Measurements from ENCODE around the gene C9orf43. TPM values are rescaled to one million over a fixed set of nuclear protein-coding genes. Genes with fewer than 3 reads are reported as not detected.

The C9orf43 gene
- total and polyA plus RNA-seq, 7 experiments from 2014 or later = 0.41 to 0.97 (median 0.61) TPM

GRCh38 chr9:113390192-113390960, 20.2 kb upstream of the C9orf43 start:
- Histone ChIP-seq H3K36me3 (ENCODE audit: control insufficient read depth in 2 of 3, insufficient read depth in 3 of 3, low read length in 3 of 3) (peaks cover 0 to 68% (median 25%) of the 10 kb centered on the region in 3 experiments), H3K4me1 (ENCODE audit: control insufficient read depth in 2 of 2, insufficient read depth in 2 of 2, low read length in 2 of 2) (no peaks in the 10 kb centered on the region), H3K27ac (ENCODE audit: low read depth, low read length) (no peak overlapping the region), H3K27me3 (ENCODE audit: control insufficient read depth in 2 of 2, insufficient read depth in 2 of 2, low read length in 2 of 2) (no peaks in the 10 kb centered on the region), H3K4me3 (ENCODE audit: low read length) (no peak overlapping the region), H3K9me3 (ENCODE audit: control insufficient read depth in 2 of 3, low read length in 3 of 3) (no peaks in the 10 kb centered on the region)
- DNase-seq (no peak), ATAC-seq (no peak)
- Mint-ChIP-seq H3K27me3 (no peaks in the 10 kb centered on the region), H3K4me3 (no peak overlapping the region), H3K27ac (no peak overlapping the region), H3K4me1 (peaks cover 0 to 5% (median 3%) of the 10 kb centered on the region in 7 donors), H3K36me3 (peaks cover 5 to 53% (median 25%) of the 10 kb centered on the region in 5 donors), H3K9me3 (no peaks in the 10 kb centered on the region)
- ChIA-PET POLR2A (no interaction called here), CTCF (interaction anchor here (1.0 kb wide), 1 partner anchor 116 kb away, joined by 3 read pairs; no protein-coding TSS in a partner anchor)
- intact Hi-C loops (cut with micrococcal nuclease) = no loop called here

GRCh38 chr9:113391917-113392316, 18.6 kb upstream of the C9orf43 start:
- peaks cover 0 to 65% (median 19%) of the 10 kb centered on the region in 3 experiments for H3K36me3 ChIP-seq (ENCODE audit: control insufficient read depth in 2 of 3, insufficient read depth in 3 of 3, low read length in 3 of 3)
- CTCF ChIA-PET = no interaction called here
- no peaks in the 10 kb centered on the region for H3K27me3 ChIP-seq (ENCODE audit: control insufficient read depth in 2 of 2, insufficient read depth in 2 of 2, low read length in 2 of 2)
- ATAC-seq (no peak), DNase-seq (no peak)
- peaks cover 5 to 43% (median 19%) of the 10 kb centered on the region in 5 donors for H3K36me3 Mint-ChIP-seq
- no peak overlapping the region for H3K4me3 Mint-ChIP-seq
- H3K27ac ChIP-seq (ENCODE audit: low read depth, low read length) = no peak overlapping the region
- POLR2A ChIA-PET = no interaction called here
- no peaks in the 10 kb centered on the region for H3K27me3 Mint-ChIP-seq
- no peak overlapping the region for H3K27ac Mint-ChIP-seq
- H3K9me3 Mint-ChIP-seq = no peaks in the 10 kb centered on the region
- H3K4me1 ChIP-seq (ENCODE audit: control insufficient read depth in 2 of 2, insufficient read depth in 2 of 2, low read length in 2 of 2) = no peaks in the 10 kb centered on the region
- intact Hi-C loops (cut with micrococcal nuclease) = no loop called here
- H3K4me3 ChIP-seq (ENCODE audit: low read length) = no peak overlapping the region
- H3K4me1 Mint-ChIP-seq = peaks cover 0 to 12% (median 6%) of the 10 kb centered on the region in 7 donors
- no peaks in the 10 kb centered on the region for H3K9me3 ChIP-seq (ENCODE audit: control insufficient read depth in 2 of 3, low read length in 3 of 3)

- H3K27me3 Mint-ChIP-seq = no peaks in the 10 kb centered on the region
- intact Hi-C loops (cut with micrococcal nuclease) = no loop called here
- no peaks in the 10 kb centered on the region for H3K9me3 ChIP-seq (ENCODE audit: control insufficient read depth in 2 of 3, low read length in 3 of 3)
- peaks cover 0 to 29% (median 11%) of the 10 kb centered on the region in 5 donors for H3K36me3 Mint-ChIP-seq
- peaks cover 0 to 17% (median 6%) of the 10 kb centered on the region in 7 donors for H3K4me1 Mint-ChIP-seq
- ChIA-PET CTCF (no interaction called here), POLR2A (no interaction called here)
- H3K27ac ChIP-seq (ENCODE audit: low read depth, low read length) = no peak overlapping the region
- ATAC-seq = no peak
- no peaks in the 10 kb centered on the region for H3K4me1 ChIP-seq (ENCODE audit: control insufficient read depth in 2 of 2, insufficient read depth in 2 of 2, low read length in 2 of 2)
- no peak overlapping the region for H3K4me3 ChIP-seq (ENCODE audit: low read length)
- no peaks in the 10 kb centered on the region for H3K9me3 Mint-ChIP-seq
- no peak overlapping the region for H3K4me3 Mint-ChIP-seq
- DNase-seq = no peak
- H3K36me3 ChIP-seq (ENCODE audit: control insufficient read depth in 2 of 3, insufficient read depth in 3 of 3, low read length in 3 of 3) = peaks cover 0 to 52% (median 11%) of the 10 kb centered on the region in 3 experiments
- no peaks in the 10 kb centered on the region for H3K27me3 ChIP-seq (ENCODE audit: control insufficient read depth in 2 of 2, insufficient read depth in 2 of 2, low read length in 2 of 2)
- H3K27ac Mint-ChIP-seq = no peak overlapping the region
Observed at GRCh38 chr9:113393281-113393680, 17.3 kb upstream of the C9orf43 start.

DNA sequence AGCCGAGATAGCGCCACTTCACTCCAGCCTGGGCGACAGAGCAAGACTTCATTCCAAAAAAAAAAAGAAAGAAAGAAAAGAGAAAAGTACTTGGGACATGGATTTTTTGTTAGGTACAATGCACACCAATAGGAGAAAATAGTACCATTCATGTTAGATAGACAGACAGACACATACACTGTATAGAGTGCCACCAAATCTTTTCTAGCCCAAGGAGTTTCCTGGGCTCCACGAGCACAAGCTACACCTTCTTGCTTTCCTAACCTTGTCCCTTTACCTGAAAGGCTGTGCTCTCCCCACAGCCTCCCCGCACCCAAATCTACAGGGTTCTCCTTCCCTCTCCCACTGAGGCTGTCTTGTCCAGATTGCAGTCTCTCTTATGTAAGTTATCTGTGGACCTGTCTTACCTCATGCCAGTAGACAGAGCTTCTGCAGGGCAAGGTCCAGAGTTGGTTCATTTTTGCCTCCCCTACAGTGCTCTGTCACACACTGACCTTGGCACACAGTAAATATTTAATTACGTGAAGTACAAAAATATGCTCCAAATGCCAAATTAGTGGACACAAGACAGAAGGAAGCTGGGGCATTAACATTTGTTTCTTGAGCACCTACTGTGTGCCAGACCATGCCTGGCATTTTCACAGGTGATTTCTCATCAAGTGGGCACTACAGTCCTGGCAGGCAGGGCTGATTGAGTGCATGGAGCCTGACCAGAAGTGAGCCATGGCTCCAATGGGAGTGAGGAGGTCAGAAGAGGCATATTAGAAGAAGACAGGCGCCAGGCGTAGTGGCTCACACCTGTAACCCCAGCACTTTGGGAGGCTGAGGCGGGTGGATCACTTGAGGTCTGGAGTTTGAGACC, 15.3 kb upstream of the C9orf43 start:
- H3K27ac ChIP-seq (ENCODE audit: low read depth, low read length) = no peak overlapping the region
- Mint-ChIP-seq H3K4me1 (peaks cover 15 to 29% (median 18%) of the 10 kb centered on the region in 7 donors), H3K27ac (no peak overlapping the region), H3K27me3 (no peaks in the 10 kb centered on the region), H3K4me3 (no peak overlapping the region), H3K36me3 (peaks cover 0 to 18% (median 5%) of the 10 kb centered on the region in 5 donors), H3K9me3 (no peaks in the 10 kb centered on the region)
- peaks cover 0 to 33% (median 7%) of the 10 kb centered on the region in 3 experiments for H3K36me3 ChIP-seq (ENCODE audit: control insufficient read depth in 2 of 3, insufficient read depth in 3 of 3, low read length in 3 of 3)
- ATAC-seq (no peak), DNase-seq (no peak)
- no peak overlapping the region for H3K4me3 ChIP-seq (ENCODE audit: low read length)
- no peaks in the 10 kb centered on the region for H3K9me3 ChIP-seq (ENCODE audit: control insufficient read depth in 2 of 3, low read length in 3 of 3)
- ChIA-PET CTCF (no interaction called here), POLR2A (interaction anchor here (1.0 to 1.6 kb wide), 2 partner anchors 15 to 19 kb away, joined by 3 to 5 read pairs; partner anchors contain the start of genes C9orf43, HDHD3 and POLE3)
- peaks cover 4% of the 10 kb centered on the region in 2 donors for H3K4me1 ChIP-seq (ENCODE audit: control insufficient read depth in 2 of 2, insufficient read depth in 2 of 2, low read length in 2 of 2)
- intact Hi-C loops (cut with micrococcal nuclease) = no loop called here
- H3K27me3 ChIP-seq (ENCODE audit: control insufficient read depth in 2 of 2, insufficient read depth in 2 of 2, low read length in 2 of 2) = no peaks in the 10 kb centered on the region

DNA sequence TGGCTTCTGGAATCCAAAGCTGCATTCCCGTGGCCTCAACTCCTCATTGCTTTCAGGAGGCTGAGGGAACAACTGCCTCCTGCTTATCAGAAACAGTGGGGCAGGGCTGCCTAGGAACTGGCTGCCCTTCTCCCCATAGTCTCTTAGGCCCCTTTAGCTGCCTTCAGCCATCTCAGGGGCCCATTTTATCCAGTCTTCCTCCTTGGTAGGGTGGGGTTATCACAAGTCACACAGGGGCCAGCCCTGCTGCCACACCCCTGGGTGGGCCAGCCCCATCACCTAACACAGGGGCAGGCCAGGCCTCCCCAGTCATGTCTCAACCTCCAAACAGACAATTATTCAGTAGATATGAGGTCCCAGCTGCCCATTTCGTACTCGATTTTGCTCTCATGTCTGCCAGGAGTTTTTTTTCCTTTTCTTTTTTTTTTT, 13.3 kb upstream of the C9orf43 start:
- DNase-seq (no peak), ATAC-seq (no peak)
- Histone ChIP-seq H3K4me3 (ENCODE audit: low read length) (no peak overlapping the region), H3K27ac (ENCODE audit: low read depth, low read length) (no peak overlapping the region), H3K9me3 (ENCODE audit: control insufficient read depth in 2 of 3, low read length in 3 of 3) (no peaks in the 10 kb centered on the region), H3K27me3 (ENCODE audit: control insufficient read depth in 2 of 2, insufficient read depth in 2 of 2, low read length in 2 of 2) (no peaks in the 10 kb centered on the region), H3K36me3 (ENCODE audit: control insufficient read depth in 2 of 3, insufficient read depth in 3 of 3, low read length in 3 of 3) (peaks cover 0 to 17% (median 0%) of the 10 kb centered on the region in 3 experiments), H3K4me1 (ENCODE audit: control insufficient read depth in 2 of 2, insufficient read depth in 2 of 2, low read length in 2 of 2) (peaks cover 12 to 13% of the 10 kb centered on the region in 2 donors)
- Mint-ChIP-seq H3K27ac (no peak overlapping the region), H3K36me3 (peaks cover 0 to 11% (median 5%) of the 10 kb centered on the region in 5 donors), H3K27me3 (no peaks in the 10 kb centered on the region), H3K4me3 (no peak overlapping the region), H3K9me3 (no peaks in the 10 kb centered on the region), H3K4me1 (peaks cover 20 to 37% (median 25%) of the 10 kb centered on the region in 7 donors)
- ChIA-PET POLR2A (interaction anchor here (0.9 kb wide), 1 partner anchor 13 kb away, joined by 3 read pairs; the partner anchor contains the start of genes C9orf43 and POLE3), CTCF (no interaction called here)
- intact Hi-C loops (cut with micrococcal nuclease) = no loop called here

DNA sequence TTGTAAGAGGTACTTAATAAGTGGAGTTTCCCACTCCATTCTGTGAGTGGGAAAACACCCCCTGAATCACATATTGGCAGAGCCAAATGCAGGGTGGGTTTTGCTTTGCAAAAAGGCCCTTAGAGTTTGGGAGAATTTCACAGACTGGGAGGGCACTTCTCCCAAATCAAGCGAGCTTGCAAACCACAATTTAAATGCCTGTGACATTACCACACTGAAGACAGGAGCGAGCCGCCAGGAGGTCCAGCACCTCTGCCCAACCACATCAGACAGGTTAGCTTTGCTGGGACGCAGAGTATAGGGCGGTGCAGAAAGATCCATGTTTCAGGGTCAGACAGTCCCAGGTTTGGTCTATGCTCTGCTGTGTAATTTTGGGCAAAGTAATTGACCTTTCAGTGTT, 11.8 kb upstream of the C9orf43 start:
- H3K4me1 ChIP-seq (ENCODE audit: control insufficient read depth in 2 of 2, insufficient read depth in 2 of 2, low read length in 2 of 2) = peaks cover 12 to 13% of the 10 kb centered on the region in 2 donors
- DNase-seq (no peak), ATAC-seq (no peak)
- H3K9me3 Mint-ChIP-seq = no peaks in the 10 kb centered on the region
- H3K27ac ChIP-seq (ENCODE audit: low read depth, low read length) = no peak overlapping the region
- no peaks in the 10 kb centered on the region for H3K27me3 Mint-ChIP-seq
- ChIA-PET CTCF (interaction anchor here (1.1 kb wide), 1 partner anchor 11 kb away, joined by 3 read pairs; the partner anchor contains the start of gene POLE3), POLR2A (interaction anchor here (1.1 to 1.2 kb wide), 2 partner anchors 12 to 124 kb away, joined by 3 to 7 read pairs; partner anchors contain the start of genes C9orf43 and POLE3)
- H3K4me3 ChIP-seq (ENCODE audit: low read length) = no peak overlapping the region
- intact Hi-C loops (cut with micrococcal nuclease) = no loop called here
- peaks cover 0 to 5% (median 0%) of the 10 kb centered on the region in 5 donors for H3K36me3 Mint-ChIP-seq
- H3K27me3 ChIP-seq (ENCODE audit: control insufficient read depth in 2 of 2, insufficient read depth in 2 of 2, low read length in 2 of 2) = no peaks in the 10 kb centered on the region
- no peaks in the 10 kb centered on the region for H3K9me3 ChIP-seq (ENCODE audit: control insufficient read depth in 2 of 3, low read length in 3 of 3)
- peaks cover 0 to 9% (median 0%) of the 10 kb centered on the region in 3 experiments for H3K36me3 ChIP-seq (ENCODE audit: control insufficient read depth in 2 of 3, insufficient read depth in 3 of 3, low read length in 3 of 3)
- peak overlapping the region in 1 of 9 donors; percentile 59 for H3K27ac Mint-ChIP-seq
- peaks cover 20 to 40% (median 25%) of the 10 kb centered on the region in 7 donors for H3K4me1 Mint-ChIP-seq
- peak overlapping the region in 9 of 10 donors; percentile 10 to 96 (median 89) for H3K4me3 Mint-ChIP-seq
